ENCODE data around the gene TBC1D22A. TPM values are rescaled to one million over a fixed set of nuclear protein-coding genes. Genes with fewer than 3 reads are reported as not detected.

TBC1D22A gene
- total and polyA plus RNA-seq, 4 donors, result 4.1 to 12.4 (median 8.4) TPM

GRCh38 chr22:47128216-47128615 lies 365.8 kb downstream of the TBC1D22A start (continued):
- TF ChIP-seq ZBTB33 (IDR thresholded peaks at IDR 0.05), result no peak

GRCh38 chr22:47128622-47129215 lies 366.3 kb downstream of the TBC1D22A start:
- H3K36me3 ChIP-seq (ENCODE audit: control insufficient read depth in 4 of 4, insufficient read depth in 3 of 4, low read depth in 1 of 4, low read length in 3 of 4), result no peaks in the 10 kb centered on the region
- WGBS, result 98% methylated on average over 21 of the region's 21 CpGs
- TF ChIP-seq YY1 (IDR thresholded peaks at IDR 0.05) (no peak), ZBTB33 (IDR thresholded peaks at IDR 0.05) (no peak), FOXA2 (IDR thresholded peaks at IDR 0.05) (no peak), NR2F2 (IDR thresholded peaks at IDR 0.05) (no peak), JUND (IDR thresholded peaks at IDR 0.05) (no peak), ATF3 (IDR thresholded peaks at IDR 0.05) (no peak), HNF4A (conservative IDR thresholded peaks at IDR 0.05) (no peak), TAF1 (conservative IDR thresholded peaks at IDR 0.05) (no peak), CTCF (IDR thresholded peaks at IDR 0.05; ENCODE audit: low read depth, low read length, missing input control) (no peak), SP1 (IDR thresholded peaks at IDR 0.05) (no peak), FOXA1 (IDR thresholded peaks at IDR 0.05) (no peak), REST (IDR thresholded peaks at IDR 0.05) (no peak)
- H3K4me1 ChIP-seq (ENCODE audit: control insufficient read depth in 4 of 4, insufficient read depth in 4 of 4, low read length in 3 of 4), result no peaks in the 10 kb centered on the region
- H3K27ac ChIP-seq (ENCODE audit: low read depth in 1 of 2, low read length in 2 of 2), result no peak overlapping the region
- no peaks in the 10 kb centered on the region for H3K9me3 ChIP-seq (ENCODE audit: control insufficient read depth in 4 of 4, low read length in 3 of 4)
- no peak overlapping the region for H3K4me3 ChIP-seq (ENCODE audit: low read depth in 1 of 3, low read length in 3 of 3)
- DNase-seq (ENCODE audit: low spot score), result no peak
- no peak overlapping the region for H3K9ac ChIP-seq (ENCODE audit: low read depth in 1 of 2, low read length in 2 of 2)
- H3K27me3 ChIP-seq (ENCODE audit: control insufficient read depth in 4 of 4, insufficient read depth in 4 of 4, low read length in 3 of 4), result no peaks in the 10 kb centered on the region
